Measurements from ENCODE around the gene CFAP74.
"Not testable (repeated sequence)": the region's sequence is repeated elsewhere in the genome, so short reads cannot be mapped to it uniquely, and the experiment has no call there.

Gene CFAP74

GRCh38 chr1:1899266-1899966 is 104.2 kb downstream of the CFAP74 start:
- DNase-seq (ENCODE audit: low read depth), result no peak

GRCh38 chr1:1898246-1898933 is 105.2 kb downstream of the CFAP74 start:
- no peak for DNase-seq (ENCODE audit: low read depth)

GRCh38 chr1:1895456-1896336 is 107.9 kb downstream of the CFAP74 start:
- DNase-seq (ENCODE audit: low read depth), result no peak

GRCh38 chr1:1895060-1895418 is 108.5 kb downstream of the CFAP74 start:
- DNase-seq (ENCODE audit: low read depth), result no peak

GRCh38 chr1:1894354-1895059 is 109.1 kb downstream of the CFAP74 start:
- no peak for DNase-seq (ENCODE audit: low read depth)

- DNase-seq (ENCODE audit: low read depth), result no peak
Observed at GRCh38 chr1:1893997-1894353, 109.6 kb downstream of the CFAP74 start.

GRCh38 chr1:1893291-1893985 is 110.1 kb downstream of the CFAP74 start:
- no peak for DNase-seq (ENCODE audit: low read depth)

- DNase-seq (ENCODE audit: low read depth), result no peak
Observed at GRCh38 chr1:1892763-1893120, 110.8 kb downstream of the CFAP74 start.

GRCh38 chr1:1892079-1892762 is 111.4 kb downstream of the CFAP74 start:
- DNase-seq (ENCODE audit: low read depth), result no peak

GRCh38 chr1:1891349-1892078 is 112.1 kb downstream of the CFAP74 start:
- DNase-seq (ENCODE audit: low read depth), result peak; percentile 78

- peak; percentile 88 for DNase-seq (ENCODE audit: low read depth)
Observed at GRCh38 chr1:1890506-1891348, 112.9 kb downstream of the CFAP74 start, which contains the start of gene GNB1. GNB1 (minus strand) TSS chr1:1891087; CDS start chr1:1825453, 65,634 bp downstream.

GRCh38 chr1:1889847-1890505 is 113.6 kb downstream of the CFAP74 start:
- peak; percentile 71 for DNase-seq (ENCODE audit: low read depth)

- peak; percentile 18 for DNase-seq (ENCODE audit: low read depth)
Observed at GRCh38 chr1:1889090-1889750, 114.4 kb downstream of the CFAP74 start.

GRCh38 chr1:1883890-1884289 is 119.7 kb downstream of the CFAP74 start:
- not testable (repeated sequence) for DNase-seq (ENCODE audit: low read depth)

- DNase-seq (ENCODE audit: low read depth), result peak; percentile 58
Observed at GRCh38 chr1:1883092-1883873, 120.3 kb downstream of the CFAP74 start.

- no peak for DNase-seq (ENCODE audit: low read depth)
Observed at GRCh38 chr1:1881727-1882126, 121.9 kb downstream of the CFAP74 start.

GRCh38 chr1:1880617-1881312 is 122.8 kb downstream of the CFAP74 start:
- DNase-seq (ENCODE audit: low read depth), result no peak

Measured in EH (cell line).